HL-60 (cell line): ENCODE data around the gene FNIP1.

Experiments used
- CTCF ChIP-seq: IDR thresholded peaks from one replicate; pipeline ENCODE4 v1.5.1; 2011; ENCODE audit warnings: low read length, control low read depth, inconsistent platforms; ENCODE audit not compliant: insufficient read depth
- POLR2AphosphoS5 ChIP-seq: IDR thresholded peaks from 2 replicates; pipeline ENCODE4 v1.6.1; 2012; ENCODE audit warnings: low read depth
- REST ChIP-seq: IDR thresholded peaks from 2 replicates; pipeline ENCODE4 v1.6.1; 2012; ENCODE audit warnings: low read depth; ENCODE audit not compliant: insufficient replicate concordance
- SPI1 ChIP-seq: IDR thresholded peaks from 2 replicates; pipeline ENCODE4 v1.6.1; 2012; ENCODE audit warnings: low read depth, mild to moderate bottlenecking, borderline replicate concordance

- TF ChIP-seq POLR2AphosphoS5 (no peak), CTCF (no peak), SPI1 (no peak), REST (no peak)
Measured at GRCh38 chr5:131633830-131634229, 163.0 kb downstream of the FNIP1 start.
